OCI-LY7 (cell line): ENCODE results near the gene CRYBG2.

ENCODE experiments used
- EZH2phosphoT487 ChIP-seq: fragments of 200-600 bp; sonication (generic); IDR thresholded peaks from 2 replicates; pipeline ENCODE4 v1.6.1; 2018; ENCODE audit warnings: low read depth, borderline replicate concordance, mild to moderate bottlenecking, mixed run types, antibody characterized with exemption, low read length, moderate library complexity, mixed read lengths
- TF ChIP-seq, protein P1 (sequence below): fragments of 200-600 bp; sonication (generic); conservative IDR thresholded peaks from 2 replicates; pipeline ENCODE4 v1.5.1; 2014; ENCODE audit warnings: mild to moderate bottlenecking, antibody characterized with exemption, low read length, moderate library complexity, mixed read lengths

DNA sequence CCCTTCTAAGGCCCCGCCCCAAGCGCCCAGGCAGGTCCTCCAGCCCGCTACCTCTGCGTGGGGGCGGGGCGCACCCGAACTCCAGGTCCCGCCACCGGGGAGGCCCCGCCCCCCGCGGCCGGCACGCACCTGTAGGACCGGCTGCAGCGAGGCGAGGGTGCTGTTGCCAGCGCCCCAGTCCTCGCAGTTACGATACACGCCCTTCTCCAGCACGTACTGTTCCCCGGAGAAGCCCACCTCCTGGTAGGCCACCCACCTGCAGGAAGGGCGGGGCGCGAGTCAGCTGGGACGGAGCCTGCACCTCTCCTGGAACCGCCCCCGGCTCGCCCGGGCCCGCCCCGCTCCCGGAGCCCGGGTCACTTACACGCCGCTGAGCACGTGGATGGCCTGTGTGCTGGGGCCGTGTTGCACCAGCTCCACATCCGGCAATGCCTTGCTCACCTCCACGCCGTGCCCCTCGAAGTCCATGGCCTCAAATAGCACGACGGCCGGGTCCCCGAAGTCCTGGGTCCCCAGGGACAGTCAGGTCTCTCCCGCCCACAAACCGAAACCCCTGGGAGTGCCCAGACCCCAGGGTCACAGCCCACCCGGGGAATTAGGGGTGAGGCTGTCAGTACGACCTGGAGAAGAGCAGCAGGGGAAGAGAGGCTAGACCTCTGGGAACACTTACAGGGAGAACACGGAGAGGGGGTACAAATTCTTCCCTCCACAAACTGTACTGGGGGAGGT, 17.3 kb downstream of the CRYBG2 start:
- TF ChIP-seq, protein P1, sequence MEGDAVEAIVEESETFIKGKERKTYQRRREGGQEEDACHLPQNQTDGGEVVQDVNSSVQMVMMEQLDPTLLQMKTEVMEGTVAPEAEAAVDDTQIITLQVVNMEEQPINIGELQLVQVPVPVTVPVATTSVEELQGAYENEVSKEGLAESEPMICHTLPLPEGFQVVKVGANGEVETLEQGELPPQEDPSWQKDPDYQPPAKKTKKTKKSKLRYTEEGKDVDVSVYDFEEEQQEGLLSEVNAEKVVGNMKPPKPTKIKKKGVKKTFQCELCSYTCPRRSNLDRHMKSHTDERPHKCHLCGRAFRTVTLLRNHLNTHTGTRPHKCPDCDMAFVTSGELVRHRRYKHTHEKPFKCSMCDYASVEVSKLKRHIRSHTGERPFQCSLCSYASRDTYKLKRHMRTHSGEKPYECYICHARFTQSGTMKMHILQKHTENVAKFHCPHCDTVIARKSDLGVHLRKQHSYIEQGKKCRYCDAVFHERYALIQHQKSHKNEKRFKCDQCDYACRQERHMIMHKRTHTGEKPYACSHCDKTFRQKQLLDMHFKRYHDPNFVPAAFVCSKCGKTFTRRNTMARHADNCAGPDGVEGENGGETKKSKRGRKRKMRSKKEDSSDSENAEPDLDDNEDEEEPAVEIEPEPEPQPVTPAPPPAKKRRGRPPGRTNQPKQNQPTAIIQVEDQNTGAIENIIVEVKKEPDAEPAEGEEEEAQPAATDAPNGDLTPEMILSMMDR: no peak
- no peak for TF ChIP-seq EZH2phosphoT487
